HS-5 (cell line): ENCODE measurements around the gene IL4R.
A peak's percentile ranks its signal among the peaks of the same experiment; 100 is the strongest.

Experiments used
- DNase-seq: peaks from one replicate; pipeline ENCODE4 v3.0.0-alpha.2; 2012; ENCODE audit warnings: low read depth

IL4R gene

GRCh38 chr16:27330542-27330941 lies 16.8 kb downstream of the IL4R start:
- no peak for DNase-seq

- no peak for DNase-seq
Measured at GRCh38 chr16:27332105-27332504, 18.3 kb downstream of the IL4R start.

- no peak for DNase-seq
Measured at GRCh38 chr16:27333104-27333503, 19.3 kb downstream of the IL4R start.

- DNase-seq: no peak
Measured at GRCh38 chr16:27333549-27333948, 19.8 kb downstream of the IL4R start.

- no peak for DNase-seq
Measured at GRCh38 chr16:27334192-27334764, 20.5 kb downstream of the IL4R start.

GRCh38 chr16:27334838-27335237 lies 21.1 kb downstream of the IL4R start:
- no peak for DNase-seq

- DNase-seq: peak; percentile 58
Measured at GRCh38 chr16:27335349-27336053, 21.7 kb downstream of the IL4R start.

- DNase-seq: no peak
Measured at GRCh38 chr16:27337024-27337423, 23.2 kb downstream of the IL4R start.

GRCh38 chr16:27339180-27339579 lies 25.4 kb downstream of the IL4R start:
- DNase-seq: no peak

GRCh38 chr16:27340654-27341053 lies 26.9 kb downstream of the IL4R start:
- DNase-seq: no peak

- DNase-seq: no peak
Measured at GRCh38 chr16:27341549-27341948, 27.8 kb downstream of the IL4R start.

GRCh38 chr16:27341971-27342370 lies 28.2 kb downstream of the IL4R start:
- no peak for DNase-seq

- no peak for DNase-seq
Measured at GRCh38 chr16:27344721-27345120, 30.9 kb downstream of the IL4R start.

GRCh38 chr16:27345201-27345600 lies 31.4 kb downstream of the IL4R start:
- no peak for DNase-seq

GRCh38 chr16:27346819-27347218 lies 33.0 kb downstream of the IL4R start:
- no peak for DNase-seq

GRCh38 chr16:27347930-27348685 lies 34.3 kb downstream of the IL4R start:
- no peak for DNase-seq

- no peak for DNase-seq
Measured at GRCh38 chr16:27349276-27349675, 35.5 kb downstream of the IL4R start.

- no peak for DNase-seq
Measured at GRCh38 chr16:27350006-27350405, 36.2 kb downstream of the IL4R start.

- DNase-seq: no peak
Measured at GRCh38 chr16:27351989-27352388, 38.2 kb downstream of the IL4R start.

- no peak for DNase-seq
Measured at GRCh38 chr16:27353853-27354252, 40.1 kb downstream of the IL4R start.

GRCh38 chr16:27355610-27356009 lies 41.8 kb downstream of the IL4R start:
- DNase-seq: no peak

GRCh38 chr16:27356794-27357193 lies 43.0 kb downstream of the IL4R start:
- DNase-seq: no peak

- DNase-seq: no peak
Measured at GRCh38 chr16:27359051-27359450, 45.3 kb downstream of the IL4R start.
